ENCODE results near the gene SDHD. TPM values are rescaled to one million over a fixed set of nuclear protein-coding genes. Genes with fewer than 3 reads are reported as not detected.

The SDHD gene
- total and polyA plus RNA-seq, 8 donors, result 94.1 to 127 (median 123) TPM

DNA sequence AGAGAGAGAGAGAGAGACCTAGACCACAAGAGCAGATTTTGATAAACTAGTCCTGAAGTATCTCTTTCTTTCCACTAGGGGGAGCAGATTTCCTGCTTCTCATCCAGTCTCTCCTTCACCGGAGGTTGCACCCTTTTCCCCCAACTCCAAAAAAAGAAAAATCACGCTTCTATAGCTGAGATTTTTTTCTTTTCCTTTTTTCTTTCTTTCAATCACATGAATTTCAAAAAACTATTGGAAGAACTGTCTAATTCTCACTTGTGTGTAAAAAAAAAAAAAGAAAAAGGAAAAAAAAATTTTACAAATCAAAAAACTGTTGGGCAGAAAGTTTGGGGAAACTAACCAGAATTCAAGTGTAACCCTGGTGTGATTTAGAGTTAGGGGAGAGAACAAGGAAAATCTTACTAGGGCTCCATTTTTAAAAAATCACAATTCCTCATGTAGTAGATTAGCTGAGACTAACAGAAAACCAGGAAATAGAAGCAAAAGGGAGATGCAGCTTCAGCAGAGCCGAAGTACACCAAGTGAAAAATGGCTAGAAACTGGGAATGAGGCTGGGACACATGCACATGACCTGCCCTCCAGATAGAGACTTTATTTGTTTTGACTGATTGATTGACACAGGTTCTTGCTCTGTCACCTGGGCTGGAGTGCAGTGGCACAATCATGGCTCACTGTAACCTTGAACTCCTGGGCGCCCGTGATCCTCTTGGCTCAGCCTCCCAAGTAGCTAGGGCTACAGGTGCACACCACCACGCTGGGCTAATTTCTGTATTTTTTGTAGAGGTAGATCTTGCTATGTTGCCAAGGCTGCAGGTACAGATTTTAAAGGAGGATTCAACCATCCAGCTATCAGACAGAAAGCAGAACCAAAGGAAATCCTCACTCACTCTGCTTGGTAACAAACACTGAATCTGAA is 27.1 kb downstream of the SDHD start:
- Histone ChIP-seq H3K4me3 (no peak overlapping the region), H3K4me1 (peaks cover 0 to 11% of the 10 kb centered on the region in 2 donors), H3K9me3 (no peaks in the 10 kb centered on the region), H3K27me3 (no peaks in the 10 kb centered on the region), H3K36me3 (no peaks in the 10 kb centered on the region), H3K27ac (no peak overlapping the region)
- intact Hi-C loops (cut with DNase I), result loop anchor here in 1 of 2 donors (5.0 kb wide), 1 partner anchor 169 kb away; no protein-coding TSS in a partner anchor
- peak in 2 of 4 donors; percentile 22 to 54 for DNase-seq
- peak; percentile 94 for ATAC-seq
- TF ChIP-seq, protein P1, sequence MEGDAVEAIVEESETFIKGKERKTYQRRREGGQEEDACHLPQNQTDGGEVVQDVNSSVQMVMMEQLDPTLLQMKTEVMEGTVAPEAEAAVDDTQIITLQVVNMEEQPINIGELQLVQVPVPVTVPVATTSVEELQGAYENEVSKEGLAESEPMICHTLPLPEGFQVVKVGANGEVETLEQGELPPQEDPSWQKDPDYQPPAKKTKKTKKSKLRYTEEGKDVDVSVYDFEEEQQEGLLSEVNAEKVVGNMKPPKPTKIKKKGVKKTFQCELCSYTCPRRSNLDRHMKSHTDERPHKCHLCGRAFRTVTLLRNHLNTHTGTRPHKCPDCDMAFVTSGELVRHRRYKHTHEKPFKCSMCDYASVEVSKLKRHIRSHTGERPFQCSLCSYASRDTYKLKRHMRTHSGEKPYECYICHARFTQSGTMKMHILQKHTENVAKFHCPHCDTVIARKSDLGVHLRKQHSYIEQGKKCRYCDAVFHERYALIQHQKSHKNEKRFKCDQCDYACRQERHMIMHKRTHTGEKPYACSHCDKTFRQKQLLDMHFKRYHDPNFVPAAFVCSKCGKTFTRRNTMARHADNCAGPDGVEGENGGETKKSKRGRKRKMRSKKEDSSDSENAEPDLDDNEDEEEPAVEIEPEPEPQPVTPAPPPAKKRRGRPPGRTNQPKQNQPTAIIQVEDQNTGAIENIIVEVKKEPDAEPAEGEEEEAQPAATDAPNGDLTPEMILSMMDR (IDR thresholded peaks at IDR 0.05), result peak; percentile 53 to 55

DNA sequence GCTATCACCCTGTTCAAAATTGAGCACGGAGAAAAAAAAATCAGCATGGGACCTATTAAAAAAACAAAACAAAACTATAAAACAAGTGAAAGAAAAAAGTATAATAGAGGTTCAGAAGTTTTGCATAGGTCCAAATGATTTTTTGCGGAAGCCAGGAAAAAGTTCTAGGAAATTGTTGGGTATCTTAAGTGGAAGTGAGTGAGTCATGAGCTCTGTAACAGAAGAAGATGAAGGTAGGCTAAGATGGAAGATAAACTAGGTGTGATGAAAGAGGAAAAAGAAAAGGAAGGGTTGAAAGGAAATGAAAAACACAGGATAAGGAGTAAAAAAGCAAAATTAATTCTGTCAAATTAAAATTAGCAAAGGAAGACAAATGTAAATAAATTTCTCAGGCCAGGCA is 27.8 kb downstream of the SDHD start:
- no peaks in the 10 kb centered on the region for H3K9me3 ChIP-seq
- H3K27me3 ChIP-seq, result no peaks in the 10 kb centered on the region
- no peaks in the 10 kb centered on the region for H3K36me3 ChIP-seq
- ATAC-seq (no peak), DNase-seq (no peak)
- H3K4me3 ChIP-seq, result no peak overlapping the region
- intact Hi-C loops (cut with DNase I), result loop anchor here in 1 of 2 donors (5.0 kb wide), 1 partner anchor 168 kb away; no protein-coding TSS in a partner anchor
- no peak overlapping the region for H3K27ac ChIP-seq
- peaks cover 0 to 11% of the 10 kb centered on the region in 2 donors for H3K4me1 ChIP-seq
- TF ChIP-seq, protein P1 (IDR thresholded peaks at IDR 0.05), result no peak

DNA sequence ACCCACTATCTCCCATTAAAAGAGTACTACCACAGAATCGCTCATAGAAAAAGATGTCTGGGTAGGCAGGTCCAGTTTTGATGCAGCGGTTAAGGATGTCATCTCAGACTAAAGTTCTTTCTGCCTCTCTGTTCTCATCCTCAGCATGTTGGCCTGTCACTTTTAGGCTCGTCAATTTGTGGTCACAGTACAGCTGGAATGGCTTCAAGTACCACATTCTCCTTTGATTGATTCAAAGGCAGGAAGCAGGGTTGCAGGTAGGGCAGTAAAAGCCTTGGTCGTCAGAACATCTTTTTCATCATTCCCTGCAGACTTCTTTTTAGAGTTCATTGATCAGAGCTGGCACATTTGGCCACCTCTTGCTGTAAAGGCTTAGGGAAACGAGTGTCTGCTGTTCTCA is 28.7 kb downstream of the SDHD start:
- no peaks in the 10 kb centered on the region for H3K36me3 ChIP-seq
- no peaks in the 10 kb centered on the region for H3K27me3 ChIP-seq
- H3K4me1 ChIP-seq, result peaks cover 0 to 11% of the 10 kb centered on the region in 2 donors
- no peak overlapping the region for H3K4me3 ChIP-seq
- DNase-seq (no peak), ATAC-seq (no peak)
- TF ChIP-seq, protein P1 (IDR thresholded peaks at IDR 0.05), result no peak
- intact Hi-C loops (cut with DNase I), result no loop called here
- H3K27ac ChIP-seq, result no peak overlapping the region
- no peaks in the 10 kb centered on the region for H3K9me3 ChIP-seq

DNA sequence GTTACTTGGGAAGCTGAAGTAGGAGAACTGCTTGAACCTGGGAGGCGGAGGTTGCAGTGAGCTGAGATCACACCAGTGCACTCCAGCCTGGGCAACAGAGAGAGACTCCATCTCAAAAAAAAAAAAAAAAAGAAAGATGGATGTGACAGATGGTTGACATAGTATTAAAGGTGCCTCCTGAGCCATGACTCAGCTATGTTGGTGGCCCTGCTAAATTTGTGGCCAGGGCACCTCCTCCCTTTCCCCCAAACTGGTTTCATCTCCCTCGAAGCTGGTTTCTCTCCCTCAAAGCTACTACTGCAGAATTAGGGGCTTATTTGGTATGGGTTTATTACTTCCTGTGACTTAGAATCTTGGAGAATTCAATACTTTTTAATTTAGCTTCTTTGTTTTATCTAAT is 31.5 kb downstream of the SDHD start:
- intact Hi-C loops (cut with DNase I), result no loop called here
- DNase-seq (no peak), ATAC-seq (no peak)
- Histone ChIP-seq H3K4me3 (no peak overlapping the region), H3K9me3 (no peaks in the 10 kb centered on the region), H3K36me3 (no peaks in the 10 kb centered on the region), H3K27ac (no peak overlapping the region), H3K4me1 (peaks cover 0 to 7% of the 10 kb centered on the region in 2 donors), H3K27me3 (no peaks in the 10 kb centered on the region)
- TF ChIP-seq, protein P1 (IDR thresholded peaks at IDR 0.05), result no peak

DNA sequence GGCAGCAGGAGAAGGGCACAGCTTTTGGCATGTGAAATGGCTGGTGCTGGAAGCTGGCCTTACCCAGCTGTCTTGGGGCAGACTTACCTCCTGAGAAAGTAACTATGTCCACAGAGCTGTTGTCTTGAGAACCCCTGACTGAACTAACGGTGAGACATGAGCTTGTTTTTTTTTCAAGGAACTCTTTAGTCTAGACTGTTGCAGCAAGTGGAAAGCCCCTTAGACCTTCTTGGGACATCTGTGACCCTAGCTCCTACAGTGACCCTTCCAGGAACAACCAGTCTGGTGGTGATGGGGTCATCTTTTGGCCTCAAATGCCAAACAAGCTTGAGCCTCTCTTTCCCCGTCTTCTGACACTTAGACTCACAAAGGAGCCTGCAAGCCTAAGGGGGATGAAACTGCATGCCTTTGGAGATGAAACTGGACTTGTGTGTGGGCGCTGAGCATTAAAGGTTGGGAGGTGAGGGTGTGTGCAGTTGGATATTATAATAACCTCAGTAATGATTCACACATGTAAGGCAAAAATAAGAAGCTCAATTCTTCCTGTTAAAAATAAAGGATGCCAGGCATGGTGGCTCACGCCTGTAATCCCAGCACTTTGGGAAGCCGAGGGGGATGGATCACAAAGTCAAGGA is 35.4 kb downstream of the SDHD start:
- Histone ChIP-seq H3K4me3 (no peak overlapping the region), H3K36me3 (no peaks in the 10 kb centered on the region), H3K4me1 (no peaks in the 10 kb centered on the region), H3K27ac (no peak overlapping the region), H3K9me3 (no peaks in the 10 kb centered on the region), H3K27me3 (no peaks in the 10 kb centered on the region)
- ATAC-seq (no peak), DNase-seq (no peak)
- TF ChIP-seq, protein P1 (IDR thresholded peaks at IDR 0.05), result no peak
- intact Hi-C loops (cut with DNase I), result no loop called here

Measured in left lung (tissue), 10 donors.